PC-9 (cell line): ENCODE results near the gene CACNA1D. TPM values are rescaled to one million over a fixed set of nuclear protein-coding genes. Genes with fewer than 3 reads are reported as not detected.

ENCODE experiments used
- BruUV-seq: library from RNA; stranded (reverse); fragments of 400-500 nt; replicated peaks from 2 replicates; lab custom pipeline; 2021; lab: Mats Ljungman, UMichigan
- CTCF ChIA-PET: fragments of 300-600 bp; sonication (Branson Sonifier 250); formaldehyde crosslinking; loops from one replicate; lab custom pipeline; 2022; ENCODE audit warnings: antibody characterized with exemption; lab: Charles Lee
- POLR2A ChIA-PET: fragments of 300-600 bp; sonication (Branson Sonifier 250); formaldehyde crosslinking; loops from one replicate; lab custom pipeline; 2022; ENCODE audit warnings: antibody characterized with exemption; ENCODE audit not compliant: unreplicated experiment; lab: Charles Lee
- DNase-seq, 2 experiments: peaks; one replicate each; pipeline versions ENCODE4 v3.0.0 to v3.0.0-alpha.2; 2015 to 2022; ENCODE audit warnings: mixed read lengths in 1 of 2
- H2AFZ ChIP-seq: fragments of 200-600 bp; sonication (generic); 2 replicates; pipeline ENCODE4 v1.8.1; 2017; ENCODE audit warnings: antibody characterized with exemption
- H3F3A ChIP-seq: fragments of 200-600 bp; sonication (generic); 2 replicates; pipeline ENCODE4 v1.8.1; 2017; ENCODE audit warnings: antibody characterized with exemption, mild to moderate bottlenecking, low read depth; ENCODE audit not compliant: insufficient read depth
- H3K27ac ChIP-seq: fragments of 200-600 bp; sonication (generic); 2 replicates; pipeline ENCODE4 v1.6.1; 2016; ENCODE audit warnings: mixed run types
- H3K27me3 ChIP-seq: fragments of 200-600 bp; sonication (generic); 2 replicates; pipeline ENCODE4 v1.6.1; 2016; ENCODE audit warnings: low read depth, mixed run types; ENCODE audit not compliant: insufficient read depth
- H3K36me3 ChIP-seq: fragments of 200-600 bp; sonication (generic); 2 replicates; pipeline ENCODE4 v1.6.1; 2016; ENCODE audit warnings: low read depth, mixed run types
- H3K4me1 ChIP-seq: fragments of 200-600 bp; sonication (generic); replicated peaks from 2 replicates; pipeline ENCODE4 v1.6.1; 2016; ENCODE audit warnings: mixed run types; ENCODE audit not compliant: insufficient read depth
- H3K4me2 ChIP-seq: fragments of 200-600 bp; sonication (generic); 2 replicates; pipeline ENCODE4 v1.6.1; 2017; ENCODE audit warnings: mixed run types
- H3K4me3 ChIP-seq: fragments of 200-600 bp; sonication (generic); 2 replicates; pipeline ENCODE4 v1.6.1; 2016; ENCODE audit warnings: mixed run types
- H3K79me2 ChIP-seq: fragments of 200-600 bp; sonication (generic); 2 replicates; pipeline ENCODE4 v1.6.1; 2017; ENCODE audit warnings: low read depth, mixed run types
- H3K9me2 ChIP-seq: fragments of 200-600 bp; sonication (generic); 2 replicates; pipeline ENCODE4 v1.8.1; 2017; ENCODE audit warnings: mild to moderate bottlenecking; ENCODE audit not compliant: insufficient read depth
- H3K9me3 ChIP-seq: fragments of 200-600 bp; sonication (generic); 2 replicates; pipeline ENCODE4 v1.8.1; 2016; ENCODE audit warnings: low read depth; ENCODE audit not compliant: insufficient read depth
- H4K20me1 ChIP-seq: fragments of 200-600 bp; sonication (generic); 2 replicates; pipeline ENCODE4 v1.8.1; 2017; ENCODE audit not compliant: insufficient read depth
- EZH2 ChIP-seq: fragments of 200-600 bp; sonication (generic); IDR thresholded peaks from 2 replicates; pipeline ENCODE4 v1.8.0; 2017; ENCODE audit warnings: antibody characterized with exemption, low read depth
- intact Hi-C: fragments of 100-400 bp; cut with micrococcal nuclease; formaldehyde crosslinking; loops from one replicate; pipeline ENCODE4 v1.10.0; 2022; ENCODE audit not compliant: unreplicated experiment
- total RNA-seq: library from RNA; stranded (reverse); gene quantifications from 2 replicates; pipeline ENCODE4 v1.2.3, GENCODE V29; 2021
- TF ChIP-seq, protein P1 (sequence below): fragments of 200-600 bp; sonication (generic); conservative IDR thresholded peaks from 2 replicates; pipeline ENCODE4 v1.6.1; 2017; ENCODE audit warnings: mixed run types, antibody characterized with exemption, mild to moderate bottlenecking, moderate library complexity

CACNA1D gene
- total RNA-seq, 1 experiment from 2014 or later: not detected

DNA sequence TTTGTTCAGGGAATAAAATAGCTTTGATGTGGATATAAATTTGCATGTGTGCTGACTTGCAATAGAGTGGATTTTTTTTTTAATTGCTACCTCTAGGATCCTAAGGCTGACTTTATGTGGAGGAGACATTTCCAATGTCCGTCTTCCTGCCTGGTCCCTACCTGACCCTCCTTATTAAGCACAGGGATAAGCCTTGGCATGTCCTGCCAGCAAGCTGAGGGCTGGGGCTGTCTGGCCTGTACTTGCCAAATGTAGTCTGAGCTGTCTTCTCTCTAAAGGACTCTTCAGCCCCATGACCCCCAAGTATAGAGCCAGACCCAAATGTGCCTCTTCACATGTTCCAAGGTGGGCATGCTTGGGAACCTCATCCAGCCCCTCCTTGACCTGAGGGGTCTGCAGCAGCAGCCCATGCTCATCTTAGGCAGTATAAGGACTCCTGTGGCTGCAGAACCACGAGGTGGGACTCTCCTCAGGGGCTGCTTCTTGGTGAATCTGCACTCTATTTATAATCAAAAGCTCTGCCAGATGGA, 88.8 kb downstream of the CACNA1D start:
- intact Hi-C loops: no loop called here
- peaks cover 32% of the 10 kb centered on the region for H3K27me3 ChIP-seq
- no peaks in the 10 kb centered on the region for H3K36me3 ChIP-seq
- ChIA-PET CTCF (no interaction called here), POLR2A (no interaction called here)
- H4K20me1 ChIP-seq: no peaks in the 10 kb centered on the region
- no peak overlapping the region for H3K4me2 ChIP-seq
- H3F3A ChIP-seq: no peaks in the 10 kb centered on the region
- H3K27ac ChIP-seq: no peak overlapping the region
- BruUV-seq: no TSS peak
- TF ChIP-seq EZH2: no peak
- TF ChIP-seq, protein P1, sequence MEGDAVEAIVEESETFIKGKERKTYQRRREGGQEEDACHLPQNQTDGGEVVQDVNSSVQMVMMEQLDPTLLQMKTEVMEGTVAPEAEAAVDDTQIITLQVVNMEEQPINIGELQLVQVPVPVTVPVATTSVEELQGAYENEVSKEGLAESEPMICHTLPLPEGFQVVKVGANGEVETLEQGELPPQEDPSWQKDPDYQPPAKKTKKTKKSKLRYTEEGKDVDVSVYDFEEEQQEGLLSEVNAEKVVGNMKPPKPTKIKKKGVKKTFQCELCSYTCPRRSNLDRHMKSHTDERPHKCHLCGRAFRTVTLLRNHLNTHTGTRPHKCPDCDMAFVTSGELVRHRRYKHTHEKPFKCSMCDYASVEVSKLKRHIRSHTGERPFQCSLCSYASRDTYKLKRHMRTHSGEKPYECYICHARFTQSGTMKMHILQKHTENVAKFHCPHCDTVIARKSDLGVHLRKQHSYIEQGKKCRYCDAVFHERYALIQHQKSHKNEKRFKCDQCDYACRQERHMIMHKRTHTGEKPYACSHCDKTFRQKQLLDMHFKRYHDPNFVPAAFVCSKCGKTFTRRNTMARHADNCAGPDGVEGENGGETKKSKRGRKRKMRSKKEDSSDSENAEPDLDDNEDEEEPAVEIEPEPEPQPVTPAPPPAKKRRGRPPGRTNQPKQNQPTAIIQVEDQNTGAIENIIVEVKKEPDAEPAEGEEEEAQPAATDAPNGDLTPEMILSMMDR: no peak
- no peak for DNase-seq
- no peaks in the 10 kb centered on the region for H3K4me1 ChIP-seq
- no peaks in the 10 kb centered on the region for H3K9me2 ChIP-seq
- no peak overlapping the region for H3K4me3 ChIP-seq
- no peak overlapping the region for H2AFZ ChIP-seq
- no peaks in the 10 kb centered on the region for H3K79me2 ChIP-seq
- H3K9me3 ChIP-seq: no peaks in the 10 kb centered on the region

GRCh38 chr3:53585049-53585448, 90.6 kb downstream of the CACNA1D start:
- Histone ChIP-seq H3K9me3 (no peaks in the 10 kb centered on the region), H3K9me2 (no peaks in the 10 kb centered on the region), H3K4me3 (no peak overlapping the region), H3K36me3 (no peaks in the 10 kb centered on the region), H3K79me2 (no peaks in the 10 kb centered on the region), H2AFZ (no peak overlapping the region), H3K27ac (no peak overlapping the region), H3F3A (no peaks in the 10 kb centered on the region), H3K27me3 (peaks cover 39% of the 10 kb centered on the region), H3K4me2 (no peak overlapping the region), H3K4me1 (no peaks in the 10 kb centered on the region), H4K20me1 (no peaks in the 10 kb centered on the region)
- intact Hi-C loops: no loop called here
- no peak for TF ChIP-seq EZH2
- TF ChIP-seq, protein P1: no peak
- ChIA-PET POLR2A (no interaction called here), CTCF (interaction anchor here (0.6 kb wide), 1 partner anchor 156 kb away, joined by 3 read pairs; no protein-coding TSS in a partner anchor)
- no peak for DNase-seq
- BruUV-seq: no TSS peak

GRCh38 chr3:53585627-53586026, 91.2 kb downstream of the CACNA1D start:
- ChIA-PET POLR2A (interaction anchor here (0.7 kb wide), 1 partner anchor 307 kb away, joined by 9 read pairs; no protein-coding TSS in a partner anchor), CTCF (no interaction called here)
- Histone ChIP-seq H3K4me2 (no peak overlapping the region), H3K9me3 (no peaks in the 10 kb centered on the region), H2AFZ (no peak overlapping the region), H3K4me3 (no peak overlapping the region), H3K36me3 (no peaks in the 10 kb centered on the region), H3K27me3 (peaks cover 45% of the 10 kb centered on the region), H3K27ac (no peak overlapping the region), H3K4me1 (no peaks in the 10 kb centered on the region), H4K20me1 (no peaks in the 10 kb centered on the region), H3F3A (no peaks in the 10 kb centered on the region), H3K9me2 (no peaks in the 10 kb centered on the region), H3K79me2 (no peaks in the 10 kb centered on the region)
- no peak for TF ChIP-seq EZH2
- TF ChIP-seq, protein P1: no peak
- DNase-seq: no peak
- BruUV-seq: no TSS peak
- intact Hi-C loops: no loop called here
